SU-DHL-6 (cell line): ENCODE data around the gene SAPCD1.

Experiments
- H2AFZ ChIP-seq: fragments of 200-600 bp; sonication (generic); 2 replicates; pipeline ENCODE4 v1.6.1; 2014; ENCODE audit warnings: low read depth, mild to moderate bottlenecking, moderate library complexity, mixed read lengths, antibody characterized with exemption, low read length; ENCODE audit not compliant: severe bottlenecking
- H3F3A ChIP-seq: fragments of 200-600 bp; shearing (Covaris generic); 2 replicates; pipeline ENCODE4 v1.6.0; 2016; ENCODE audit warnings: antibody characterized with exemption, mild to moderate bottlenecking; ENCODE audit not compliant: insufficient read depth
- H3K27ac ChIP-seq: fragments of 200-600 bp; sonication (generic); 2 replicates; pipeline ENCODE4 v1.5.1; 2016; ENCODE audit warnings: low read depth, mild to moderate bottlenecking, low read length, moderate library complexity, mixed read lengths
- H3K27me3 ChIP-seq: fragments of 200-600 bp; sonication (generic), shearing (Covaris generic); 2 replicates; pipeline ENCODE4 v1.6.0; 2014; ENCODE audit warnings: mild to moderate bottlenecking, low read length
- H3K36me3 ChIP-seq: fragments of 200-600 bp; sonication (generic); 2 replicates; pipeline ENCODE4 v1.6.1; 2014; ENCODE audit warnings: mild to moderate bottlenecking, low read length, mixed read lengths
- H3K4me2 ChIP-seq: fragments of 300-600, 200-600 bp; shearing (Covaris generic), sonication (generic); 2 replicates; pipeline ENCODE4 v1.6.0; 2014; ENCODE audit warnings: low read length, low read depth, mild to moderate bottlenecking; ENCODE audit not compliant: poor library complexity, severe bottlenecking
- H3K4me3 ChIP-seq: fragments of 200-600 bp; sonication (generic); 2 replicates; pipeline ENCODE4 v1.5.1; 2014; ENCODE audit warnings: antibody characterized with exemption, low read length, mild to moderate bottlenecking, mixed read lengths; ENCODE audit not compliant: insufficient read depth, poor library complexity, severe bottlenecking
- H3K79me2 ChIP-seq: fragments of 200-600 bp; sonication (generic); 2 replicates; pipeline ENCODE4 v1.6.1; 2014; ENCODE audit warnings: mild to moderate bottlenecking, low read length, moderate library complexity; ENCODE audit not compliant: insufficient read depth
- H3K9ac ChIP-seq: fragments of 200-600 bp; sonication (generic); 2 replicates; pipeline ENCODE4 v1.7.0; 2014; ENCODE audit warnings: mild to moderate bottlenecking, low read length
- H3K9me2 ChIP-seq: fragments of 200-600 bp; sonication (generic); replicated peaks from 2 replicates; pipeline ENCODE4 v1.6.1; 2014; ENCODE audit warnings: low read length; ENCODE audit not compliant: insufficient read depth
- H3K9me3 ChIP-seq: fragments of 200-600 bp; sonication (generic); 2 replicates; pipeline ENCODE4 v1.6.1; 2014; ENCODE audit warnings: low read length, mixed read lengths; ENCODE audit not compliant: insufficient read depth
- H4K20me1 ChIP-seq: fragments of 200-600 bp; sonication (generic); 2 replicates; pipeline ENCODE4 v1.6.1; 2014; ENCODE audit warnings: low read depth, mild to moderate bottlenecking, antibody characterized with exemption, low read length, moderate library complexity, mixed read lengths
- CTCF ChIP-seq: fragments of 200-600 bp; sonication (generic); IDR thresholded peaks from one replicate; pipeline ENCODE4 v1.5.1; 2017; ENCODE audit warnings: antibody characterized with exemption, mild to moderate bottlenecking, low read length, moderate library complexity; ENCODE audit not compliant: insufficient read depth, poor library complexity, severe bottlenecking
- EZH2phosphoT487 ChIP-seq: fragments of 200-600 bp; sonication (generic), shearing (Covaris generic); conservative IDR thresholded peaks from 2 replicates; pipeline ENCODE4 v1.6.1; 2018; ENCODE audit warnings: mild to moderate bottlenecking, antibody characterized with exemption, low read length, moderate library complexity, mixed read lengths

SAPCD1 gene

DNA sequence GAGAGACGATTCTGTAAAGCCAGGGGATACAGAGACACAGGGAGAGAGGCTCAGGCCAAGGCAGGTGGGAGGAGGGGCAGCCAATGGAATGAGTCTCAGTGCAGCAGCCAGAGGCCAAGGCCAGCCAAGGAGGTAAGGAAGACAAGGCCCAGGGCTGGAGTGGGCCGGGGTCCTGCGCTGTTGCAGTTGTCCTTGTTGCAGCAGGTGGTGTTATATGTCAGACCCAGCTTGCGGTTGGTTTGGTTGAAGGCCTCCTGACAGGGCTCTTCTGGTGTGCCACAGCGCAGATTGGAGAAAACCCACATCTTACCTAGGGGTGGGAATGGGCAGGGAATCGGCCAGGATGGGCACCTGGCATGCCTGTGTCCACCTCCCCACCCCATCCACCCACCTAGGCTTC lies 43.5 kb upstream of the SAPCD1 start:
- H3K27ac ChIP-seq, result no peak overlapping the region
- H3F3A ChIP-seq, result no peaks in the 10 kb centered on the region
- no peak overlapping the region for H3K4me3 ChIP-seq
- H3K9me2 ChIP-seq, result no peaks in the 10 kb centered on the region
- H3K79me2 ChIP-seq, result no peaks in the 10 kb centered on the region
- no peak overlapping the region for H3K9ac ChIP-seq
- no peaks in the 10 kb centered on the region for H3K9me3 ChIP-seq
- H3K36me3 ChIP-seq, result no peaks in the 10 kb centered on the region
- TF ChIP-seq CTCF (no peak), EZH2phosphoT487 (no peak)
- no peaks in the 10 kb centered on the region for H4K20me1 ChIP-seq
- H3K27me3 ChIP-seq, result no peaks in the 10 kb centered on the region
- no peak overlapping the region for H2AFZ ChIP-seq
- no peak overlapping the region for H3K4me2 ChIP-seq

GRCh38 chr6:31720196-31720770 lies 42.2 kb upstream of the SAPCD1 start:
- no peaks in the 10 kb centered on the region for H3K79me2 ChIP-seq
- TF ChIP-seq CTCF (no peak), EZH2phosphoT487 (no peak)
- H3K9me2 ChIP-seq, result no peaks in the 10 kb centered on the region
- H3K4me3 ChIP-seq, result no peak overlapping the region
- H3K4me2 ChIP-seq, result no peak overlapping the region
- H3K36me3 ChIP-seq, result no peaks in the 10 kb centered on the region
- H2AFZ ChIP-seq, result no peak overlapping the region
- no peaks in the 10 kb centered on the region for H4K20me1 ChIP-seq
- no peaks in the 10 kb centered on the region for H3K9me3 ChIP-seq
- H3F3A ChIP-seq, result no peaks in the 10 kb centered on the region
- no peak overlapping the region for H3K9ac ChIP-seq
- H3K27me3 ChIP-seq, result no peaks in the 10 kb centered on the region
- no peak overlapping the region for H3K27ac ChIP-seq

DNA sequence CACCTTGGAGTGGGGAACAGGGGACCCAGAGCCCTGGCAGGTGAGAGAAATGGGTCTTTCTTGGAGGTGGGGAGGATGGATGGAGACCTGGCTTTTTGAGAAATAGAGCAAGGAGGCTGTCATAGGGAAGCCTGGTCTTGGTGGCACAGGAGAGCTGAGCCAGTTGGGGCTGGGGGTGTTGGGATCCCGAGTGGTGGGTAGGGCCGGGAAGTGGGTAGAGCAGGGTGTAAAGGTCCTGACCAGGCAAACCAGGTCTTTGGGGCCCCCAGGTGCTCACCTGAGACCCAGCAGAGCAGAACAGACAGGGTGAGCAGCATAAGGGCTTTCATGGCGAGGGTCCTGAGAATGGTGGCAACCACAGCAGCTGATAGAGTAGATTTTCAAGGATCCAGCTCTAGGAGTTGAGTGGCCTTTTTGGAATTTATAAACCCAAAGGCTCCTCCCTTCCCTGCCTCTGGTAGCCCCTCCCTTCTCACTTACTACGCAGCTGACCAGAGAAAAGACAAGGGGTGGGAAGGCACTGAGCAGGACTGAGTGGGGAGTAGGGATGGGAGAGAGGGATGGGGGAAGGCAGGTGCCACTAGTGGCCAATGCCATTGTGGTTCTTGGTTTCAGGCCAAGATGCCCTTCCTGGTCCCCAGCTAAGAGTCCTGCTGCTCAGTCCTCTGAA lies 41.0 kb upstream of the SAPCD1 start, which contains the start of gene LY6G6C:
Gene LY6G6C (minus strand): TSS at position 396 of the 670 bp plus-strand sequence. CDS start 67 bp downstream, at position 329.
- H3K9me2 ChIP-seq, result no peaks in the 10 kb centered on the region
- H4K20me1 ChIP-seq, result no peaks in the 10 kb centered on the region
- no peaks in the 10 kb centered on the region for H3K79me2 ChIP-seq
- no peak within 1 kb of the TSS for H2AFZ ChIP-seq
- TF ChIP-seq CTCF (no peak), EZH2phosphoT487 (no peak)
- no peaks in the 10 kb centered on the region for H3K36me3 ChIP-seq
- H3K27me3 ChIP-seq, result no peaks in the 10 kb centered on the region
- H3F3A ChIP-seq, result no peaks in the 10 kb centered on the region
- H3K4me3 ChIP-seq, result no peak within 1 kb of the TSS
- no peaks in the 10 kb centered on the region for H3K9me3 ChIP-seq
- no peak within 1 kb of the TSS for H3K27ac ChIP-seq
- H3K9ac ChIP-seq, result no peak within 1 kb of the TSS
- H3K4me2 ChIP-seq, result no peak within 1 kb of the TSS
